K562 (cell line): ENCODE results near the gene FHIP2A.

Experiments used
- CSDE1 ChIP-seq, 2 experiments: fragments of 450-650 bp; IDR thresholded peaks; 2 replicates each; pipeline ENCODE4 v1.6.1; 2016; ENCODE audit warnings: mild to moderate bottlenecking in 1 of 2
- FOXJ2 ChIP-seq: fragments of 200-800 bp; sonication (Bioruptor generic); IDR thresholded peaks from 2 replicates; pipeline ENCODE4 v1.6.1; 2016; ENCODE audit warnings: missing genetic modification characterization, missing compliant biosample characterization
- GTF2F1 ChIP-seq: IDR thresholded peaks from 2 replicates; pipeline ENCODE4 v1.6.1; 2011; ENCODE audit warnings: low read depth, low read length, improper control_type of control experiment
- HMGN3 ChIP-seq: IDR thresholded peaks from 2 replicates; pipeline ENCODE4 v1.6.1; 2011; ENCODE audit warnings: borderline replicate concordance, low read depth, mild to moderate bottlenecking, mixed read lengths, low read length; ENCODE audit not compliant: insufficient read length; ENCODE audit errors: extremely low read depth
- NR1H2 ChIP-seq: sonication (generic); formaldehyde crosslinking; IDR thresholded peaks from 2 replicates; pipeline ENCODE4 v1.4.0; 2020; ENCODE audit warnings: mild to moderate bottlenecking, missing genetic modification reagents
- ZNF121 ChIP-seq: sonication (generic); formaldehyde crosslinking; conservative IDR thresholded peaks from 2 replicates; pipeline ENCODE4 v1.8.0; 2022; ENCODE audit warnings: missing genetic modification reagents
- ZNF431 ChIP-seq: sonication (generic); formaldehyde crosslinking; IDR thresholded peaks from 2 replicates; pipeline ENCODE4 v1.8.0; 2022; ENCODE audit warnings: mild to moderate bottlenecking, missing genetic modification reagents
- ZNF766 ChIP-seq: fragments of 200-800 bp; sonication (Bioruptor generic); conservative IDR thresholded peaks from 2 replicates; pipeline ENCODE4 v1.6.1; 2016; ENCODE audit warnings: missing genetic modification characterization, missing compliant biosample characterization
- TF ChIP-seq, protein P1 (sequence below), 2 experiments: fragments of 450-650 bp; formaldehyde crosslinking in 1 of 2; IDR thresholded peaks; 2 replicates each; pipeline versions ENCODE4 v1.4.0 to v1.6.1; 2014 to 2020; ENCODE audit warnings: mild to moderate bottlenecking in 2 of 2, borderline replicate concordance in 1 of 2, low read depth in 1 of 2
- TF ChIP-seq, protein P2 (sequence below): sonication (generic); formaldehyde crosslinking; IDR thresholded peaks from 2 replicates; pipeline ENCODE4 v1.8.0; 2023; ENCODE audit warnings: mild to moderate bottlenecking, missing genetic modification reagents
- TF ChIP-seq, protein P3 (sequence below): fragments of 250-450 bp; sonication (Bioruptor Pico); IDR thresholded peaks from 2 replicates; pipeline ENCODE4 v1.4.0; 2020

DNA sequence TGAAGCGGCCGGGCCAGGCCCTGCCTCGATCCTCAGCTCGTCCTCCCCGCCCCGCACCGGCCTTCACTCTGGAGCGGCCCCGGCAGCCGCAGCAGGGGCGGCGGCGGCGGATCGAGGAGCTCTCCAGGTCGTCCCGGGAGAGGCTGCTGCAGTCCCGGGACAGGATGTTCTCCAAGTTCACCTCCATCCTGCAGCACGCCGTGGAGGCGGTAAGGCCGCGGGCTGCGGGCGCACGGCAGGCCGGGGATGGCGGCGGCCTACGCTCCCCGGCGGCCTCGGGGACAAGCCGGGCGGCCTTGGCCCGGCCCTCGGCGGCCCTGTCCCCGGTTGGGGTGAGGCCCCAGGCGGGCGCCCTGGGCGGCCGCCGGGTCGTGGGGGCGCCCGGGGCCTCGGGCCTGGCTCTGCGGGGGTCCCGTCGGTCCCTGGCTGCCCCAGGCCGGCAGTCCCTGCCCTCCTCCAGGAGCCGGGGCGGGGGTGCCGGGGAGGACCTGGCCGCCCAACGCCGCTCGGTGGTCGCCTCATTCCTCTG is 399 bp downstream of the FHIP2A start:
- TF ChIP-seq, protein P1, sequence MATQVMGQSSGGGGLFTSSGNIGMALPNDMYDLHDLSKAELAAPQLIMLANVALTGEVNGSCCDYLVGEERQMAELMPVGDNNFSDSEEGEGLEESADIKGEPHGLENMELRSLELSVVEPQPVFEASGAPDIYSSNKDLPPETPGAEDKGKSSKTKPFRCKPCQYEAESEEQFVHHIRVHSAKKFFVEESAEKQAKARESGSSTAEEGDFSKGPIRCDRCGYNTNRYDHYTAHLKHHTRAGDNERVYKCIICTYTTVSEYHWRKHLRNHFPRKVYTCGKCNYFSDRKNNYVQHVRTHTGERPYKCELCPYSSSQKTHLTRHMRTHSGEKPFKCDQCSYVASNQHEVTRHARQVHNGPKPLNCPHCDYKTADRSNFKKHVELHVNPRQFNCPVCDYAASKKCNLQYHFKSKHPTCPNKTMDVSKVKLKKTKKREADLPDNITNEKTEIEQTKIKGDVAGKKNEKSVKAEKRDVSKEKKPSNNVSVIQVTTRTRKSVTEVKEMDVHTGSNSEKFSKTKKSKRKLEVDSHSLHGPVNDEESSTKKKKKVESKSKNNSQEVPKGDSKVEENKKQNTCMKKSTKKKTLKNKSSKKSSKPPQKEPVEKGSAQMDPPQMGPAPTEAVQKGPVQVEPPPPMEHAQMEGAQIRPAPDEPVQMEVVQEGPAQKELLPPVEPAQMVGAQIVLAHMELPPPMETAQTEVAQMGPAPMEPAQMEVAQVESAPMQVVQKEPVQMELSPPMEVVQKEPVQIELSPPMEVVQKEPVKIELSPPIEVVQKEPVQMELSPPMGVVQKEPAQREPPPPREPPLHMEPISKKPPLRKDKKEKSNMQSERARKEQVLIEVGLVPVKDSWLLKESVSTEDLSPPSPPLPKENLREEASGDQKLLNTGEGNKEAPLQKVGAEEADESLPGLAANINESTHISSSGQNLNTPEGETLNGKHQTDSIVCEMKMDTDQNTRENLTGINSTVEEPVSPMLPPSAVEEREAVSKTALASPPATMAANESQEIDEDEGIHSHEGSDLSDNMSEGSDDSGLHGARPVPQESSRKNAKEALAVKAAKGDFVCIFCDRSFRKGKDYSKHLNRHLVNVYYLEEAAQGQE (IDR thresholded peaks at IDR 0.05; ENCODE audit: borderline replicate concordance): no peak
- TF ChIP-seq, protein P1 (CRISPR knock-in tag; IDR thresholded peaks at IDR 0.05; ENCODE audit: low read depth): no peak
- no peak for TF ChIP-seq CSDE1 (IDR thresholded peaks at IDR 0.05)
- no peak for TF ChIP-seq GTF2F1
- no peak for TF ChIP-seq ZNF766 (CRISPR knock-in tag)
- TF ChIP-seq HMGN3: no peak
- TF ChIP-seq, protein P2, sequence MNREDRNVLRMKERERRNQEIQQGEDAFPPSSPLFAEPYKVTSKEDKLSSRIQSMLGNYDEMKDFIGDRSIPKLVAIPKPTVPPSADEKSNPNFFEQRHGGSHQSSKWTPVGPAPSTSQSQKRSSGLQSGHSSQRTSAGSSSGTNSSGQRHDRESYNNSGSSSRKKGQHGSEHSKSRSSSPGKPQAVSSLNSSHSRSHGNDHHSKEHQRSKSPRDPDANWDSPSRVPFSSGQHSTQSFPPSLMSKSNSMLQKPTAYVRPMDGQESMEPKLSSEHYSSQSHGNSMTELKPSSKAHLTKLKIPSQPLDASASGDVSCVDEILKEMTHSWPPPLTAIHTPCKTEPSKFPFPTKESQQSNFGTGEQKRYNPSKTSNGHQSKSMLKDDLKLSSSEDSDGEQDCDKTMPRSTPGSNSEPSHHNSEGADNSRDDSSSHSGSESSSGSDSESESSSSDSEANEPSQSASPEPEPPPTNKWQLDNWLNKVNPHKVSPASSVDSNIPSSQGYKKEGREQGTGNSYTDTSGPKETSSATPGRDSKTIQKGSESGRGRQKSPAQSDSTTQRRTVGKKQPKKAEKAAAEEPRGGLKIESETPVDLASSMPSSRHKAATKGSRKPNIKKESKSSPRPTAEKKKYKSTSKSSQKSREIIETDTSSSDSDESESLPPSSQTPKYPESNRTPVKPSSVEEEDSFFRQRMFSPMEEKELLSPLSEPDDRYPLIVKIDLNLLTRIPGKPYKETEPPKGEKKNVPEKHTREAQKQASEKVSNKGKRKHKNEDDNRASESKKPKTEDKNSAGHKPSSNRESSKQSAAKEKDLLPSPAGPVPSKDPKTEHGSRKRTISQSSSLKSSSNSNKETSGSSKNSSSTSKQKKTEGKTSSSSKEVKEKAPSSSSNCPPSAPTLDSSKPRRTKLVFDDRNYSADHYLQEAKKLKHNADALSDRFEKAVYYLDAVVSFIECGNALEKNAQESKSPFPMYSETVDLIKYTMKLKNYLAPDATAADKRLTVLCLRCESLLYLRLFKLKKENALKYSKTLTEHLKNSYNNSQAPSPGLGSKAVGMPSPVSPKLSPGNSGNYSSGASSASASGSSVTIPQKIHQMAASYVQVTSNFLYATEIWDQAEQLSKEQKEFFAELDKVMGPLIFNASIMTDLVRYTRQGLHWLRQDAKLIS (CRISPR knock-in tag): no peak
- no peak for TF ChIP-seq ZNF121
- no peak for TF ChIP-seq NR1H2 (CRISPR knock-in tag)
- TF ChIP-seq FOXJ2 (tag): no peak
- no peak for TF ChIP-seq ZNF431 (CRISPR knock-in tag)
- TF ChIP-seq, protein P3, sequence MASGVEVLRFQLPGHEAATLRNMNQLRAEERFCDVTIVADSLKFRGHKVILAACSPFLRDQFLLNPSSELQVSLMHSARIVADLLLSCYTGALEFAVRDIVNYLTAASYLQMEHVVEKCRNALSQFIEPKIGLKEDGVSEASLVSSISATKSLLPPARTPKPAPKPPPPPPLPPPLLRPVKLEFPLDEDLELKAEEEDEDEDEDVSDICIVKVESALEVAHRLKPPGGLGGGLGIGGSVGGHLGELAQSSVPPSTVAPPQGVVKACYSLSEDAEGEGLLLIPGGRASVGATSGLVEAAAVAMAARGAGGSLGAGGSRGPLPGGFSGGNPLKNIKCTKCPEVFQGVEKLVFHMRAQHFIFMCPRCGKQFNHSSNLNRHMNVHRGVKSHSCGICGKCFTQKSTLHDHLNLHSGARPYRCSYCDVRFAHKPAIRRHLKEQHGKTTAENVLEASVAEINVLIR (CRISPR knock-in tag): no peak
